WTC11 (cell line): ENCODE results near the gene MGST3.

Experiments used
- CTCF ChIP-seq: fragments of 200-600 bp; IDR thresholded peaks from 2 replicates; pipeline ENCODE4 v1.8.0; 2022; ENCODE audit warnings: antibody characterized with exemption
- TF ChIP-seq, protein P1 (sequence below): sonication (generic); formaldehyde crosslinking; IDR thresholded peaks from 2 replicates; pipeline ENCODE4 v1.8.1; 2022; ENCODE audit warnings: low read depth, mild to moderate bottlenecking, moderate library complexity, missing genetic modification reagents, borderline replicate concordance

- TF ChIP-seq, protein P1, sequence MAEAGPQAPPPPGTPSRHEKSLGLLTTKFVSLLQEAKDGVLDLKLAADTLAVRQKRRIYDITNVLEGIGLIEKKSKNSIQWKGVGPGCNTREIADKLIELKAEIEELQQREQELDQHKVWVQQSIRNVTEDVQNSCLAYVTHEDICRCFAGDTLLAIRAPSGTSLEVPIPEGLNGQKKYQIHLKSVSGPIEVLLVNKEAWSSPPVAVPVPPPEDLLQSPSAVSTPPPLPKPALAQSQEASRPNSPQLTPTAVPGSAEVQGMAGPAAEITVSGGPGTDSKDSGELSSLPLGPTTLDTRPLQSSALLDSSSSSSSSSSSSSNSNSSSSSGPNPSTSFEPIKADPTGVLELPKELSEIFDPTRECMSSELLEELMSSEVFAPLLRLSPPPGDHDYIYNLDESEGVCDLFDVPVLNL (CRISPR knock-in tag), result no peak
- TF ChIP-seq CTCF, result no peak
Observed at GRCh38 chr1:165699577-165699976, 68.5 kb downstream of the MGST3 start.
